Parathyroid adenoma (tissue), 2 donors: ENCODE data around the gene CD28.

Experiments used
- H2AFZ ChIP-seq: fragments of 300-600 bp; sonication (generic); one replicate; pipeline ENCODE4 v1.7.0; 2017; ENCODE audit warnings: antibody characterized with exemption, mild to moderate bottlenecking
- H3K27ac ChIP-seq: fragments of 300-600 bp; sonication (generic); one replicate; pipeline ENCODE4 v1.7.0; 2017
- H3K27me3 ChIP-seq: fragments of 300-600 bp; sonication (generic); one replicate; pipeline ENCODE4 v1.7.0; 2017; ENCODE audit warnings: low read length; ENCODE audit not compliant: control insufficient read depth, insufficient read depth
- H3K36me3 ChIP-seq: fragments of 300-600 bp; sonication (generic); one replicate; pipeline ENCODE4 v1.7.0; 2017; ENCODE audit warnings: low read length; ENCODE audit not compliant: control insufficient read depth, insufficient read depth
- H3K4me1 ChIP-seq: fragments of 300-600 bp; sonication (generic); one replicate; pipeline ENCODE4 v1.7.0; 2017; ENCODE audit warnings: control low read depth
- H3K4me2 ChIP-seq: fragments of 300-600 bp; sonication (generic); one replicate; pipeline ENCODE4 v1.7.0; 2017; ENCODE audit warnings: low read length
- H3K4me3 ChIP-seq: fragments of 300-600 bp; sonication (generic); one replicate; pipeline ENCODE4 v1.7.0; 2017; ENCODE audit warnings: low read depth, low read length
- H3K79me2 ChIP-seq: fragments of 300-600 bp; sonication (generic); one replicate; pipeline ENCODE4 v1.7.0; 2017; ENCODE audit warnings: control low read depth
- H3K9ac ChIP-seq: fragments of 300-600 bp; sonication (generic); one replicate; pipeline ENCODE4 v1.7.0; 2017; ENCODE audit warnings: mild to moderate bottlenecking
- H3K9me3 ChIP-seq: fragments of 300-600 bp; sonication (generic); one replicate; pipeline ENCODE4 v1.7.0; 2017; ENCODE audit warnings: low read length; ENCODE audit not compliant: control insufficient read depth
- CTCF ChIP-seq: fragments of 300-600 bp; sonication (generic); IDR thresholded peaks from one replicate; pipeline ENCODE4 v1.7.0; 2017; ENCODE audit warnings: antibody characterized with exemption, mild to moderate bottlenecking
- donor health status: primary hyperparathyroidism.

The CD28 gene

GRCh38 chr2:203751685-203752271, 45.3 kb downstream of the CD28 start:
- no peak for TF ChIP-seq CTCF

GRCh38 chr2:203756161-203756560, 49.7 kb downstream of the CD28 start:
- Histone ChIP-seq H2AFZ (no peak overlapping the region), H3K4me2 (no peak overlapping the region), H3K27me3 (no peaks in the 10 kb centered on the region), H3K4me3 (no peak overlapping the region), H3K9ac (no peak overlapping the region), H3K4me1 (no peaks in the 10 kb centered on the region), H3K27ac (no peak overlapping the region), H3K36me3 (no peaks in the 10 kb centered on the region), H3K79me2 (no peaks in the 10 kb centered on the region), H3K9me3 (no peaks in the 10 kb centered on the region)
- no peak for TF ChIP-seq CTCF

More at GRCh38 chr2:203751685-203752271, 45.3 kb downstream of the CD28 start:
- Histone ChIP-seq H3K36me3 (no peaks in the 10 kb centered on the region), H2AFZ (no peak overlapping the region), H3K9me3 (no peaks in the 10 kb centered on the region), H3K4me2 (no peak overlapping the region), H3K27ac (no peak overlapping the region), H3K4me1 (no peaks in the 10 kb centered on the region), H3K9ac (no peak overlapping the region), H3K79me2 (no peaks in the 10 kb centered on the region), H3K4me3 (no peak overlapping the region), H3K27me3 (no peaks in the 10 kb centered on the region)

GRCh38 chr2:203758841-203759689, 52.6 kb downstream of the CD28 start:
- H3K36me3 ChIP-seq, result no peaks in the 10 kb centered on the region
- H3K79me2 ChIP-seq, result no peaks in the 10 kb centered on the region
- no peak overlapping the region for H2AFZ ChIP-seq
- no peak overlapping the region for H3K27ac ChIP-seq
- H3K27me3 ChIP-seq, result no peaks in the 10 kb centered on the region
- no peak overlapping the region for H3K9ac ChIP-seq
- no peaks in the 10 kb centered on the region for H3K4me1 ChIP-seq
- H3K9me3 ChIP-seq, result no peaks in the 10 kb centered on the region
- TF ChIP-seq CTCF, result no peak
- no peak overlapping the region for H3K4me3 ChIP-seq
- no peak overlapping the region for H3K4me2 ChIP-seq

- H3K4me3 ChIP-seq, result no peak overlapping the region
- no peak overlapping the region for H2AFZ ChIP-seq
- H3K4me2 ChIP-seq, result no peak overlapping the region
- no peaks in the 10 kb centered on the region for H3K79me2 ChIP-seq
- no peaks in the 10 kb centered on the region for H3K27me3 ChIP-seq
- H3K27ac ChIP-seq, result no peak overlapping the region
- no peak for TF ChIP-seq CTCF
- no peak overlapping the region for H3K9ac ChIP-seq
- no peaks in the 10 kb centered on the region for H3K4me1 ChIP-seq
- no peaks in the 10 kb centered on the region for H3K36me3 ChIP-seq
- no peaks in the 10 kb centered on the region for H3K9me3 ChIP-seq
These were observed 53.4 kb downstream of the CD28 start for GRCh38 chr2:203759690-203760365.
